GM18951 (cell line): Measurements from ENCODE around the gene MAML2.

Source experiments
- POLR2A ChIP-seq: IDR thresholded peaks from 4 replicates; pipeline ENCODE4 v1.6.1; 2011; ENCODE audit warnings: mild to moderate bottlenecking; ENCODE audit not compliant: insufficient read length, insufficient read depth; ENCODE audit errors: extremely low read depth
- in situ Hi-C: fragments of 300-500 bp; cut with MboI; formaldehyde crosslinking; loops from one replicate; pipeline ENCODE4 v1.12.0; 2022; ENCODE audit warnings: low sequenced_read_pairs, mixed read lengths, inconsistent platforms; ENCODE audit not compliant: unreplicated experiment

MAML2 gene

GRCh38 chr11:96057502-96057901, 285.5 kb downstream of the MAML2 start:
- in situ Hi-C loops: loop anchor here (10.0 kb wide), 1 partner anchor 267 kb away; no protein-coding TSS in a partner anchor
- no peak for TF ChIP-seq POLR2A

GRCh38 chr11:96056576-96056975, 286.4 kb downstream of the MAML2 start:
- no peak for TF ChIP-seq POLR2A
- in situ Hi-C loops: loop anchor here (10.0 kb wide), 1 partner anchor 268 kb away; no protein-coding TSS in a partner anchor

- in situ Hi-C loops: loop anchor here (10.0 kb wide), 1 partner anchor 269 kb away; no protein-coding TSS in a partner anchor
- TF ChIP-seq POLR2A: no peak
These were observed 287.1 kb downstream of the MAML2 start for GRCh38 chr11:96055706-96056387.

- in situ Hi-C loops: loop anchor here (10.0 kb wide), 1 partner anchor 270 kb away; no protein-coding TSS in a partner anchor
These were observed 287.9 kb downstream of the MAML2 start for GRCh38 chr11:96054870-96055705.

GRCh38 chr11:96052921-96053651, 289.9 kb downstream of the MAML2 start:
- in situ Hi-C loops: loop anchor here (10.0 kb wide), 1 partner anchor 272 kb away; no protein-coding TSS in a partner anchor
- no peak for TF ChIP-seq POLR2A

More at GRCh38 chr11:96054870-96055705, 287.9 kb downstream of the MAML2 start:
- no peak for TF ChIP-seq POLR2A

GRCh38 chr11:96051820-96052219, 291.2 kb downstream of the MAML2 start:
- no peak for TF ChIP-seq POLR2A
- in situ Hi-C loops: loop anchor here (10.0 kb wide), 1 partner anchor 273 kb away; no protein-coding TSS in a partner anchor

GRCh38 chr11:96050435-96051182, 292.4 kb downstream of the MAML2 start:
- in situ Hi-C loops: loop anchor here (10.0 kb wide), 1 partner anchor 274 kb away; no protein-coding TSS in a partner anchor
- TF ChIP-seq POLR2A: no peak

GRCh38 chr11:96049426-96049825, 293.6 kb downstream of the MAML2 start:
- in situ Hi-C loops: no loop called here
- TF ChIP-seq POLR2A: no peak

GRCh38 chr11:96045622-96046456, 297.2 kb downstream of the MAML2 start:
- TF ChIP-seq POLR2A: no peak
- in situ Hi-C loops: no loop called here

GRCh38 chr11:96044747-96045146, 298.2 kb downstream of the MAML2 start:
- no peak for TF ChIP-seq POLR2A
- in situ Hi-C loops: no loop called here

- TF ChIP-seq POLR2A: no peak
- in situ Hi-C loops: no loop called here
These were observed 298.7 kb downstream of the MAML2 start for GRCh38 chr11:96044311-96044710.
